ENCODE data around the gene OTC.

OTC gene

GRCh38 chrX:38435130-38435529, 82.7 kb downstream of the OTC start:
- no peak overlapping the region for H3K4me3 ChIP-seq (ENCODE audit: low read depth, low read length)
- no peak for TF ChIP-seq CTCF (IDR thresholded peaks at IDR 0.05; ENCODE audit: low read depth, low read length, missing control alignments)
- in situ Hi-C loops (cut with HindIII; ENCODE audit: low sequenced_read_pairs): no loop called here
- no peak for DNase-seq (ENCODE audit: low read depth)

GRCh38 chrX:38437093-38437492, 84.7 kb downstream of the OTC start:
- no peak for DNase-seq (ENCODE audit: low read depth)
- no peak overlapping the region for H3K4me3 ChIP-seq (ENCODE audit: low read depth, low read length)
- TF ChIP-seq CTCF (IDR thresholded peaks at IDR 0.05; ENCODE audit: low read depth, low read length, missing control alignments): no peak
- in situ Hi-C loops (cut with HindIII; ENCODE audit: low sequenced_read_pairs): no loop called here

GRCh38 chrX:38438321-38438720, 85.9 kb downstream of the OTC start:
- in situ Hi-C loops (cut with HindIII; ENCODE audit: low sequenced_read_pairs): no loop called here
- DNase-seq (ENCODE audit: low read depth): no peak
- TF ChIP-seq CTCF (IDR thresholded peaks at IDR 0.05; ENCODE audit: low read depth, low read length, missing control alignments): no peak
- no peak overlapping the region for H3K4me3 ChIP-seq (ENCODE audit: low read depth, low read length)

- no peak for TF ChIP-seq CTCF (IDR thresholded peaks at IDR 0.05; ENCODE audit: low read depth, low read length, missing control alignments)
- in situ Hi-C loops (cut with HindIII; ENCODE audit: low sequenced_read_pairs): no loop called here
- DNase-seq (ENCODE audit: low read depth): no peak
- H3K4me3 ChIP-seq (ENCODE audit: low read depth, low read length): no peak overlapping the region
Measured at GRCh38 chrX:38452603-38453002, 100.2 kb downstream of the OTC start.

- TF ChIP-seq CTCF (IDR thresholded peaks at IDR 0.05; ENCODE audit: low read depth, low read length, missing control alignments): peak; percentile 10
- H3K4me3 ChIP-seq (ENCODE audit: low read depth, low read length): no peak overlapping the region
- in situ Hi-C loops (cut with HindIII; ENCODE audit: low sequenced_read_pairs): no loop called here
- no peak for DNase-seq (ENCODE audit: low read depth)
Measured at GRCh38 chrX:38458071-38458470, 105.7 kb downstream of the OTC start.

- in situ Hi-C loops (cut with HindIII; ENCODE audit: low sequenced_read_pairs): no loop called here
- no peak for DNase-seq (ENCODE audit: low read depth)
- no peak overlapping the region for H3K4me3 ChIP-seq (ENCODE audit: low read depth, low read length)
- no peak for TF ChIP-seq CTCF (IDR thresholded peaks at IDR 0.05; ENCODE audit: low read depth, low read length, missing control alignments)
Measured at GRCh38 chrX:38462257-38462656, 109.9 kb downstream of the OTC start.

GRCh38 chrX:38465686-38466085, 113.3 kb downstream of the OTC start:
- in situ Hi-C loops (cut with HindIII; ENCODE audit: low sequenced_read_pairs): no loop called here
- H3K4me3 ChIP-seq (ENCODE audit: low read depth, low read length): no peak overlapping the region
- TF ChIP-seq CTCF (IDR thresholded peaks at IDR 0.05; ENCODE audit: low read depth, low read length, missing control alignments): no peak
- no peak for DNase-seq (ENCODE audit: low read depth)

All from astrocyte of the cerebellum (primary cell).